Left lung (tissue), 10 donors: ENCODE results near the gene ZNF710. TPM values are rescaled to one million over a fixed set of nuclear protein-coding genes. Genes with fewer than 3 reads are reported as not detected.
"Not testable (repeated sequence)": the region's sequence is repeated elsewhere in the genome, so short reads cannot be mapped to it uniquely, and the experiment has no call there.

Source experiments
- ATAC-seq: fragments of 200-7000 bp; cut with Tn5 transposase; one replicate; pipeline ENCODE4 v1.9.1; 2020; ENCODE audit warnings: moderate library complexity
- DNase-seq, 4 donors: peaks; one replicate each; pipeline ENCODE4 v3.0.0-alpha.2; 2013 to 2020
- H3K27ac ChIP-seq, 2 donors: fragments of 200-600 bp; sonication (generic) in 1 of 2; one replicate each; pipeline versions ENCODE4 v1.5.0 to v1.8.0; 2020 to 2021
- H3K27me3 ChIP-seq, 2 donors: fragments of 200-600 bp; sonication (generic) in 1 of 2; one replicate each; pipeline versions ENCODE4 v1.5.0 to v1.8.0; 2020 to 2021
- H3K36me3 ChIP-seq, 2 donors: fragments of 200-600 bp; sonication (generic) in 1 of 2; one replicate each; pipeline versions ENCODE4 v1.5.0 to v1.8.0; 2020 to 2021
- H3K4me1 ChIP-seq, 2 donors: fragments of 200-600 bp; one replicate each; pipeline ENCODE4 v1.8.0; 2021
- H3K4me3 ChIP-seq, 2 donors: fragments of 200-600 bp; sonication (generic) in 1 of 2; one replicate each; pipeline versions ENCODE4 v1.5.0 to v1.8.0; 2020 to 2021; ENCODE audit warnings: mild to moderate bottlenecking in 1 of 2
- H3K9me3 ChIP-seq, 2 donors: fragments of 200-600 bp; sonication (generic) in 1 of 2; one replicate each; pipeline versions ENCODE4 v1.5.0 to v1.8.0; 2020 to 2021
- CTCF ChIP-seq, 2 donors: fragments of 200-600 bp; sonication (generic) in 1 of 2; IDR thresholded peaks; one replicate each; pipeline versions ENCODE4 v1.5.0 to v1.8.0; 2021; ENCODE audit warnings: antibody characterized with exemption in 2 of 2
- intact Hi-C, 2 donors: fragments of 100-400 bp; cut with DNase I; formaldehyde crosslinking; loops; one replicate each; pipeline versions ENCODE4 v1.11.2 to v1.14.2; 2022
- polyA plus RNA-seq, 6 donors: library from polyadenylated mRNA; unstranded; fragments of 120-200 nt; gene quantifications; one replicate each; pipeline ENCODE4 v1.2.1, GENCODE V29; 2013; ENCODE audit not compliant: insufficient read length in 6 of 6
- total RNA-seq, 2 donors: library from RNA; stranded (reverse); fragmentation: NEBNext Ultra II Directional; extraction: Animal tissue kit (Norgen Biotek cat#: 25700); gene quantifications; one replicate each; pipeline ENCODE4 v1.2.1, GENCODE V29; 2021
- donor health status: DM: no; HTN: yes; CAD: no.
- donor health status: DM: no; HTN: no; CAD: no.

The ZNF710 gene
- total and polyA plus RNA-seq, 8 donors: 27.9 to 53.7 (median 39.9) TPM

- peak overlapping the region; percentile 23 to 88 for H3K27ac ChIP-seq
- no peak for DNase-seq
- no peaks in the 10 kb centered on the region for H3K9me3 ChIP-seq
- H3K36me3 ChIP-seq: no peaks in the 10 kb centered on the region
- intact Hi-C loops: no loop called here
- ATAC-seq: peak; percentile 55
- peaks cover 0 to 42% of the 10 kb centered on the region in 2 donors for H3K4me1 ChIP-seq
- no peaks in the 10 kb centered on the region for H3K27me3 ChIP-seq
- no peak overlapping the region for H3K4me3 ChIP-seq
- TF ChIP-seq CTCF (IDR thresholded peaks at IDR 0.05): no peak
Observed at GRCh38 chr15:89975482-89976245, 25.5 kb upstream of the ZNF710 start.

- H3K27me3 ChIP-seq: no peaks in the 10 kb centered on the region
- H3K9me3 ChIP-seq: no peaks in the 10 kb centered on the region
- H3K4me1 ChIP-seq: peaks cover 0 to 37% of the 10 kb centered on the region in 2 donors
- no peak for TF ChIP-seq CTCF (IDR thresholded peaks at IDR 0.05)
- no peak for ATAC-seq
- H3K27ac ChIP-seq: peak overlapping the region; percentile 23 to 88
- no peak for DNase-seq
- H3K4me3 ChIP-seq: no peak overlapping the region
- H3K36me3 ChIP-seq: no peaks in the 10 kb centered on the region
- intact Hi-C loops: no loop called here
Observed at GRCh38 chr15:89976246-89976600, 24.9 kb upstream of the ZNF710 start.

- ATAC-seq, H3K4me3 ChIP-seq, H3K9me3 ChIP-seq, H3K36me3 ChIP-seq, H3K27ac ChIP-seq, DNase-seq, H3K27me3 ChIP-seq, intact Hi-C loops: not testable (repeated sequence)
- H3K4me1 ChIP-seq: peaks cover 0 to 25% of the 10 kb centered on the region in 2 donors
Observed at GRCh38 chr15:89977836-89978235, 23.3 kb upstream of the ZNF710 start.

DNA sequence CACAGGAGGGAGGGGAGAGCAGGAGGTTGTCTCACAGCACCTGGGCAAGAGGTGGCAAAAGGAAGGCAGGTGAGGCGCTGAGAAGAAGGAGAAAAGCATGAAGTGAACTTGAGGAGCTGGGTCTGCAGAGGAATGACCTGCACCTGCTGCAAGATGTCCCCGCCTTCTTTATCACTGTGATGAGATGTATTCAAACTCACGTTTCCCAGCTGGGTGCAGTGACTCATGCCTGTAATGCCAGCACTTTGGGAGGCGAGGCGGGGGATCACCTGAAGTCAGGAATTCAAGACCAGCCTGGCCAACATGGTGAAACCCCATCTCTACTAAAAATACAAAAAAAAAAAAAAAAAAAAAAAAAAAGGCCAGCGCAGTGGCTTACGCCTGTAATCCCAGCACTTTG, 22.2 kb upstream of the ZNF710 start:
- intact Hi-C loops: no loop called here
- DNase-seq (no peak), ATAC-seq (no peak)
- H3K27ac ChIP-seq: no peak overlapping the region
- no peak for TF ChIP-seq CTCF (IDR thresholded peaks at IDR 0.05)
- no peaks in the 10 kb centered on the region for H3K9me3 ChIP-seq
- H3K4me1 ChIP-seq: peaks cover 0 to 20% of the 10 kb centered on the region in 2 donors
- H3K27me3 ChIP-seq: no peaks in the 10 kb centered on the region
- no peak overlapping the region for H3K4me3 ChIP-seq
- H3K36me3 ChIP-seq: no peaks in the 10 kb centered on the region

DNA sequence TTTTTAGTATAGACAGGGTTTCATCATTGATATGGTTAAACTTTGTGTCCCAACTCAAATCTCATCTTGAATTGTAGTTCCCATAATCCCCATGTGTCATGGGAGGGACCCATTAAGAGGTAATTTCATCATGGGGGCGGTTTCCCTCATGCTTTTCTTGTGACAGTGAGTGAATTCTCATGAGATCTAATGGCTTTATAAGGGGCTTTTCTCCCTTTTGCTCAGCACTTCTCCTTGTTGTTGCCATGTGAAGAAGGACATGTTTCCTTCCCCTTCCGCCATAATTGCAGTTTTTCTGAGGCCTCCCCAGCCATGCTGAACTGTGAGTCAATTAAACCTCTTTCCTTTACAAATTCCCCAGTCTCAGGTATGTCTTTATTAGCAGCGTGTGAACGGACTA, 20.2 kb upstream of the ZNF710 start:
- intact Hi-C loops: no loop called here
- ATAC-seq (no peak), DNase-seq (no peak)
- no peaks in the 10 kb centered on the region for H3K27me3 ChIP-seq
- no peak overlapping the region for H3K4me3 ChIP-seq
- peaks cover 0 to 5% of the 10 kb centered on the region in 2 donors for H3K9me3 ChIP-seq
- H3K36me3 ChIP-seq: no peaks in the 10 kb centered on the region
- H3K27ac ChIP-seq: no peak overlapping the region
- TF ChIP-seq CTCF (IDR thresholded peaks at IDR 0.05): no peak
- H3K4me1 ChIP-seq: peaks cover 0 to under 1% of the 10 kb centered on the region in 2 donors
